Muscle of leg (tissue), 16 donors: ENCODE data around the gene CEP72. TPM values are rescaled to one million over a fixed set of nuclear protein-coding genes. Genes with fewer than 3 reads are reported as not detected.
A peak's percentile ranks its signal among the peaks of the same experiment; 100 is the strongest.

Source experiments
- DNase-seq: peaks from one replicate; pipeline ENCODE4 v3.0.0; 2013
- H3K27ac ChIP-seq: one replicate; pipeline ENCODE4 v1.5.1; 2013; ENCODE audit warnings: mild to moderate bottlenecking, low read length, control low read depth
- H3K27me3 ChIP-seq: one replicate; pipeline ENCODE4 v1.6.1; 2013; ENCODE audit warnings: low read length; ENCODE audit not compliant: control insufficient read depth, insufficient read depth
- H3K36me3 ChIP-seq: one replicate; pipeline ENCODE4 v1.6.1; 2013; ENCODE audit warnings: low read length; ENCODE audit not compliant: control insufficient read depth, insufficient read depth
- H3K4me1 ChIP-seq: one replicate; pipeline ENCODE4 v1.6.1; 2013; ENCODE audit warnings: low read length; ENCODE audit not compliant: control insufficient read depth, insufficient read depth
- H3K4me3 ChIP-seq: one replicate; pipeline ENCODE4 v1.5.1; 2013; ENCODE audit warnings: low read length, control low read depth
- H3K9me3 ChIP-seq: replicated peaks from 2 replicates; pipeline ENCODE4 v1.6.1; 2013; ENCODE audit warnings: low read depth, low read length; ENCODE audit not compliant: control insufficient read depth
- WGBS: methylation state at CpG from one replicate; pipeline ENCODE4 v1.1.5; 2013; ENCODE audit warnings: missing lambda C conversion rate; ENCODE audit not compliant: insufficient coverage; 5-methylcytosine and 5-hydroxymethylcytosine counted together
- long read RNA-seq, 11 donors: transcript quantifications; one replicate each; lab custom pipeline, GENCODE V29; 2026
- polyA plus RNA-seq, 8 donors: library from polyadenylated mRNA; unstranded; fragments of 120-200 nt; gene quantifications; one replicate each; pipeline versions ENCODE4 v1.2.1 to v1.2.3, GENCODE V29; 2013; ENCODE audit warnings: inconsistent platforms in 1 of 8, low replicate concordance in 1 of 8; ENCODE audit not compliant: insufficient read length in 8 of 8, insufficient read depth in 1 of 8
- total RNA-seq: library from RNA; stranded (reverse); fragments of 120-200 nt; gene quantifications from one replicate; pipeline ENCODE4 v1.2.4, GENCODE V29; 2013

CEP72 gene
- 3.0 TPM for total RNA-seq
- 1 to 10 TPM; 3.8 to 5.1 (median 4.3) TPM for polyA plus RNA-seq
- long read RNA-seq, donor 1, result 0 reads
- long read RNA-seq, donor 2, result 0 reads
- long read RNA-seq, donor 3, partial matches to known transcripts, result 5 of 5 reads
- long read RNA-seq, donor 3, other reads (novel, unspliced or antisense), result 0 of 5 reads
- long read RNA-seq, donor 4, result 0 reads
- long read RNA-seq, donor 5, partial matches to known transcripts, result 0 of 1 reads
- long read RNA-seq, donor 5, other reads (novel, unspliced or antisense), result 0 of 1 reads
- long read RNA-seq, donor 6, partial matches to known transcripts, result 0 of 8 reads
- long read RNA-seq, donor 6, other reads (novel, unspliced or antisense), result 7 of 8 reads
- long read RNA-seq, donor 7, partial matches to known transcripts, result 0 of 1 reads
- long read RNA-seq, donor 7, other reads (novel, unspliced or antisense), result 0 of 1 reads
- long read RNA-seq, donor 8, result 0 reads
- long read RNA-seq, donor 9, partial matches to known transcripts, result 0 of 3 reads
- long read RNA-seq, donor 9, other reads (novel, unspliced or antisense), result 0 of 3 reads
- long read RNA-seq, donor 10, result 0 reads
- long read RNA-seq, donor 11, result 0 reads

GRCh38 chr5:611731-612486 is at the start of gene CEP72:
CEP72 (plus strand) TSS chr5:612340; CDS start chr5:612362, 22 bp downstream.
- H3K4me1 ChIP-seq, result peaks cover 13% of the 10 kb centered on the region
- peak within 1 kb of the TSS; percentile 81 for H3K4me3 ChIP-seq
- H3K27me3 ChIP-seq, result peaks cover 2% of the 10 kb centered on the region
- WGBS, result 1% methylated on average over 27 of the region's 72 CpGs
- no peak within 1 kb of the TSS for H3K27ac ChIP-seq
- DNase-seq, result peak; percentile 94
- peaks cover 4% of the 10 kb centered on the region for H3K9me3 ChIP-seq
- no peaks in the 10 kb centered on the region for H3K36me3 ChIP-seq

- DNase-seq, result peak; percentile 30
- 37% methylated on average over 15 of the region's 20 CpGs for WGBS
- Histone ChIP-seq H3K4me1 (no peaks in the 10 kb centered on the region), H3K27ac (no peak overlapping the region), H3K36me3 (no peaks in the 10 kb centered on the region), H3K27me3 (peaks cover 42% of the 10 kb centered on the region), H3K4me3 (no peak overlapping the region), H3K9me3 (peaks cover 2% of the 10 kb centered on the region)
Observed at GRCh38 chr5:565782-566440, 46.2 kb upstream of the CEP72 start.

- no peak for DNase-seq
- Histone ChIP-seq H3K4me1 (no peaks in the 10 kb centered on the region), H3K27me3 (peaks cover 37% of the 10 kb centered on the region), H3K9me3 (peaks cover 2% of the 10 kb centered on the region), H3K27ac (no peak overlapping the region), H3K36me3 (no peaks in the 10 kb centered on the region), H3K4me3 (no peak overlapping the region)
- 91% methylated on average over 12 of the region's 16 CpGs for WGBS
Observed at GRCh38 chr5:566636-567309, 45.4 kb upstream of the CEP72 start.

- no peaks in the 10 kb centered on the region for H3K36me3 ChIP-seq
- 82% methylated on average over 12 of the region's 13 CpGs for WGBS
- H3K27me3 ChIP-seq, result peaks cover 40% of the 10 kb centered on the region
- DNase-seq, result no peak
- no peak overlapping the region for H3K27ac ChIP-seq
- peaks cover 2% of the 10 kb centered on the region for H3K9me3 ChIP-seq
- no peaks in the 10 kb centered on the region for H3K4me1 ChIP-seq
- no peak overlapping the region for H3K4me3 ChIP-seq
Observed at GRCh38 chr5:567664-568060, 44.5 kb upstream of the CEP72 start.

GRCh38 chr5:568061-568781 is 43.9 kb upstream of the CEP72 start:
- Histone ChIP-seq H3K4me3 (no peak overlapping the region), H3K27ac (no peak overlapping the region), H3K36me3 (no peaks in the 10 kb centered on the region), H3K9me3 (peaks cover 2% of the 10 kb centered on the region), H3K4me1 (no peaks in the 10 kb centered on the region), H3K27me3 (peaks cover 40% of the 10 kb centered on the region)
- WGBS, result 66% methylated on average over 26 of the region's 27 CpGs
- no peak for DNase-seq

GRCh38 chr5:568809-569208 is 43.3 kb upstream of the CEP72 start:
- no peaks in the 10 kb centered on the region for H3K36me3 ChIP-seq
- peaks cover 2% of the 10 kb centered on the region for H3K9me3 ChIP-seq
- no peak for DNase-seq
- H3K4me1 ChIP-seq, result no peaks in the 10 kb centered on the region
- 87% methylated on average over 4 of the region's 8 CpGs for WGBS
- H3K27me3 ChIP-seq, result peaks cover 45% of the 10 kb centered on the region
- no peak overlapping the region for H3K4me3 ChIP-seq
- H3K27ac ChIP-seq, result no peak overlapping the region

- no peaks in the 10 kb centered on the region for H3K36me3 ChIP-seq
- 86% methylated on average over 19 of the region's 23 CpGs for WGBS
- no peak overlapping the region for H3K27ac ChIP-seq
- H3K27me3 ChIP-seq, result peaks cover 47% of the 10 kb centered on the region
- H3K4me1 ChIP-seq, result no peaks in the 10 kb centered on the region
- H3K4me3 ChIP-seq, result no peak overlapping the region
- H3K9me3 ChIP-seq, result peaks cover 2% of the 10 kb centered on the region
- DNase-seq, result no peak
Observed at GRCh38 chr5:569358-569867, 42.7 kb upstream of the CEP72 start.

- WGBS, result 88% methylated on average over 20 of the region's 21 CpGs
- no peak for DNase-seq
- peaks cover 47% of the 10 kb centered on the region for H3K27me3 ChIP-seq
- H3K4me1 ChIP-seq, result no peaks in the 10 kb centered on the region
- no peaks in the 10 kb centered on the region for H3K36me3 ChIP-seq
- peaks cover 2% of the 10 kb centered on the region for H3K9me3 ChIP-seq
- no peak overlapping the region for H3K27ac ChIP-seq
- H3K4me3 ChIP-seq, result no peak overlapping the region
Observed at GRCh38 chr5:569868-570361, 42.2 kb upstream of the CEP72 start.

GRCh38 chr5:570446-570845 is 41.7 kb upstream of the CEP72 start:
- H3K4me1 ChIP-seq, result no peaks in the 10 kb centered on the region
- no peak overlapping the region for H3K4me3 ChIP-seq
- peaks cover 47% of the 10 kb centered on the region for H3K27me3 ChIP-seq
- no peak overlapping the region for H3K27ac ChIP-seq
- 91% methylated on average over 16 of the region's 17 CpGs for WGBS
- H3K9me3 ChIP-seq, result peaks cover 2% of the 10 kb centered on the region
- no peak for DNase-seq
- H3K36me3 ChIP-seq, result no peaks in the 10 kb centered on the region
